ENCODE data around the gene DMPK. TPM values are rescaled to one million over a fixed set of nuclear protein-coding genes. Genes with fewer than 3 reads are reported as not detected.

Gene DMPK
- total and polyA plus RNA-seq, 9 of the 15 experiments (the other 6 are each of a cell fraction or from before 2014, with no cell fraction given), result 0.24 to 31.3 (median 7.3) TPM

DNA sequence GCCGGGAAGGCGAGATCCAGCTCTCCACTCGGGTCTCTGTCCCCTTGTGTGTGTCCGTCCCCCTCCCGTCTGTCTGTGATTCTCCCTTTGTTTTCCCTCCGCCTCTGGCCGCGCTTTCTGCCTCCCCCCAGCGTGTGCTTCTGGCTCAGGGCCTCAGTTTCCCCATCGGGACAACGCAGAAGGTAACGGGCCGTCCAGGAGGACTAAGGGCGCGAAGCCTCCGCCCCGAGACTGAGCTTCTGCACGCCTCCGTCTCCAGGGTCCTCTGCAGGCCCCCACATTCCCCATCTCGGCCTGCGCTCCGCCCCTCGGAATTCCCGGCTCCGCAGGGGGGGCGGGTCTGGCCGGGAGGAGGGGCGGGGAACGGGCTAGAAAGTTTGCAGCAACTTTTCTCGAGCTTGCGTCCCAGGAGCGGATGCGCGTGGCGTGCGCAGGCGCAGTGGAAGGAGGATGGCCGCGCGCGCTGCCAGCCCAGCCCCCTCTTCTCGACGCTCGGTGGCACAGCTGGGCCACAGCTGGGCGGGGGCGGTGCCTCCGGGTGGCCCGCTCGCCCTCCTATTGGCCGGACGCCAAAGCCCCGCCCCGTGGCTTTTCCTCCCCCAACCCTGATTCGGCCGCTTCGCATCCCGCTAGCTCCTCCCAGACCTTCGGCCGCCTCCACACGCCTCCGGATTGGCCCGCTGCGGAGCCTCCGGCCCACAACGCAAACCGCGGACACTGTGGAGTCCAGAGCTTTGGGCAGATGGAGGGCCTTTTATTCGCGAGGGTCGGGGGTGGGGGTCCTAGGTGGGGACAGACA, 13.1 kb downstream of the DMPK start, which contains the start of gene SIX5 (continued):
- TF ChIP-seq, protein P1, sequence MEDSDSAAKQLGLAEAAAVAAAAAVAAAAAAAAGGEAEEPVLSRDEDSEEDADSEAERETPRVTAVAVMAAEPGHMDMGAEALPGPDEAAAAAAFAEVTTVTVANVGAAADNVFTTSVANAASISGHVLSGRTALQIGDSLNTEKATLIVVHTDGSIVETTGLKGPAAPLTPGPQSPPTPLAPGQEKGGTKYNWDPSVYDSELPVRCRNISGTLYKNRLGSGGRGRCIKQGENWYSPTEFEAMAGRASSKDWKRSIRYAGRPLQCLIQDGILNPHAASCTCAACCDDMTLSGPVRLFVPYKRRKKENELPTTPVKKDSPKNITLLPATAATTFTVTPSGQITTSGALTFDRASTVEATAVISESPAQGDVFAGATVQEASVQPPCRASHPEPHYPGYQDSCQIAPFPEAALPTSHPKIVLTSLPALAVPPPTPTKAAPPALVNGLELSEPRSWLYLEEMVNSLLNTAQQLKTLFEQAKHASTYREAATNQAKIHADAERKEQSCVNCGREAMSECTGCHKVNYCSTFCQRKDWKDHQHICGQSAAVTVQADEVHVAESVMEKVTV (CRISPR knock-in tag; IDR thresholded peaks at IDR 0.05), result 0 out of 2 replicates have a peak, but pooled peaks have one; percentile 3
- TF ChIP-seq POLR2B (IDR thresholded peaks at IDR 0.05; ENCODE audit: low read depth, partially characterized antibody), result peak; percentile 80
- peak; percentile 52 for TF ChIP-seq NFYB (IDR thresholded peaks at IDR 0.05; ENCODE audit: extremely low read depth, insufficient read length)
- TF ChIP-seq GABPB1 (CRISPR knock-in tag; IDR thresholded peaks at IDR 0.05), result peak; percentile 71; the same call in 1 of the 2 replicates
- peak; percentile 60 for TF ChIP-seq ARID1B (IDR thresholded peaks at IDR 0.05)
- TF ChIP-seq NR2C2 (CRISPR knock-in tag; IDR thresholded peaks at IDR 0.05), result peak; percentile 35; the same call in 1 of the 2 replicates
- no peak for TF ChIP-seq NR2C2 (tag; IDR thresholded peaks at IDR 0.05)
- TF ChIP-seq HNRNPLL (IDR thresholded peaks at IDR 0.05; ENCODE audit: low read depth, low read length, poor library complexity, severe bottlenecking), result peak; percentile 99
- TF ChIP-seq CTBP1 (IDR thresholded peaks at IDR 0.05; ENCODE audit: borderline replicate concordance), result peak; percentile 97
- peak; percentile 89 for TF ChIP-seq CREM (IDR thresholded peaks at IDR 0.05; ENCODE audit: low read depth)
- peak; percentile 94 for TF ChIP-seq L3MBTL2 (IDR thresholded peaks at IDR 0.05)
- TF ChIP-seq ESRRA (IDR thresholded peaks at IDR 0.05; ENCODE audit: borderline replicate concordance, low read depth), result peak; percentile 63; the same call in 1 of the 2 replicates
- 0 out of 2 replicates have a peak, but pooled peaks have one; percentile 15 for TF ChIP-seq FOXM1 (IDR thresholded peaks at IDR 0.05; ENCODE audit: low read depth)
- TF ChIP-seq FOXM1 (CRISPR knock-in tag; IDR thresholded peaks at IDR 0.05; ENCODE audit: low read depth), result no peak
- peak; percentile 90 for TF ChIP-seq KLF13 (tag; IDR thresholded peaks at IDR 0.05; ENCODE audit: borderline replicate concordance, low read depth)
- peak; percentile 90 for TF ChIP-seq EGR1 (conservative IDR thresholded peaks at IDR 0.05)
- 0 out of 2 replicates have a peak, but pooled peaks have one; percentile 64 for TF ChIP-seq ERF (CRISPR knock-in tag; IDR thresholded peaks at IDR 0.05)

All from K562 (cell line).